Measurements from ENCODE around the gene CAPN5. TPM values are rescaled to one million over a fixed set of nuclear protein-coding genes. Genes with fewer than 3 reads are reported as not detected.

The CAPN5 gene
- total and polyA plus RNA-seq, 10 of the 15 experiments (the other 5 are each of a cell fraction or from before 2014, with no cell fraction given): 0.02 to 0.33 (median 0.07) TPM; not detected in 3

DNA sequence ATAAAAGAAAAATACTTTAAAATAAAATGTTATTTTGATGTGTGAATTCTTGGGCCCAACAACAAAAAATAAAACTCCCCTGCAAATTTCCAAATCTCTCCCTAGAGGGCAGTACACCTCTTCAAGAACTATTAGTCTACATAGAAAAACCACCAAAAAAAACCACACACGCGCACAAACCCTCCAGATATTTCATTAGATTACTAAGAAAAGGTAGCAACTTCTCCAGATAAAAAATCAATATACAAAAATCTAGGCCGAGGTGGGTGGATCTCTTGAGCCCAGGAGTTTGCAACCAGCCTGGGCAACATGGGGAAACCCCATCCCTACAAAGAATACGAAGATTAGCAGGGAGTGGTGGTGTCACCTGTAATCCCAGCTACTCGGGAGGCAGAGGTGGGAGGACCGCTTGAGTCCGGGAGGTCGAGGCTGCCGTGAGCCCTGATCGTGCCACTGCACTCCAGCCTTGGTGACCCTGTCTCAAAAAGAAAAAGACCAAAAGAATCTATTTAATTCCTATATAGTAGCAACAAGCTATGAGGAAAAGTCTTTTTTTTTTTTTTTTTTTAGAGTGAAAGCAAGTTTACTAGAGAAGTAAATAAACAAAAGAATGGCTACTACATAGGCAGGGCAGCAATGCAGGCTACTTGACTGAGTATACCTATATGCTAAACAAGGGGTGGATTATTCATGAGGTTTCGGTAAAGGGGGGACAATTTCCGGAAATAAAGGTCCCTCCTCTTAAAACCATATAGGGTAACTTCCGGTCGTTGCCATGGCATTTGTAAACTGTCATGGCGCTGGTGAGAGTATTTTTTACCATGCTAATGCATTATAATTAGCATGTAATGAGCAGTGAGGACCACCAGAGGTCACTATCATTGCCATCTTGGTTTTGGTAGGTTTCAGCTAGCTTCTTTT is 19.5 kb upstream of the CAPN5 start (continued):
- no peak for TF ChIP-seq SIX5 (IDR thresholded peaks at IDR 0.05; ENCODE audit: low read depth, low read length, severe bottlenecking)
- TF ChIP-seq TCF3 (IDR thresholded peaks at IDR 0.05; ENCODE audit: borderline replicate concordance, insufficient read depth, low read depth, low read length): no peak
- TF ChIP-seq PAX8 (IDR thresholded peaks at IDR 0.05): no peak
- TF ChIP-seq FOXK2 (IDR thresholded peaks at IDR 0.05): no peak
- TF ChIP-seq MXI1 (IDR thresholded peaks at IDR 0.05; ENCODE audit: low read depth, low read length): peak; percentile 91
- TF ChIP-seq HCFC1 (IDR thresholded peaks at IDR 0.05; ENCODE audit: low read length): no peak
- TF ChIP-seq PML (IDR thresholded peaks at IDR 0.05; ENCODE audit: low read length): no peak
- TF ChIP-seq RAD21 (IDR thresholded peaks at IDR 0.05; ENCODE audit: insufficient read depth, low read depth, low read length): peak; percentile 58
- TF ChIP-seq JUND (IDR thresholded peaks at IDR 0.05; ENCODE audit: low read depth, low read length): no peak
- TF ChIP-seq SUPT20H (IDR thresholded peaks at IDR 0.05; ENCODE audit: borderline replicate concordance, control insufficient read depth, low read depth, low read length): no peak
- TF ChIP-seq JUNB (IDR thresholded peaks at IDR 0.05): no peak
- TF ChIP-seq ZNF217 (IDR thresholded peaks at IDR 0.05): no peak
- TF ChIP-seq, protein P1, sequence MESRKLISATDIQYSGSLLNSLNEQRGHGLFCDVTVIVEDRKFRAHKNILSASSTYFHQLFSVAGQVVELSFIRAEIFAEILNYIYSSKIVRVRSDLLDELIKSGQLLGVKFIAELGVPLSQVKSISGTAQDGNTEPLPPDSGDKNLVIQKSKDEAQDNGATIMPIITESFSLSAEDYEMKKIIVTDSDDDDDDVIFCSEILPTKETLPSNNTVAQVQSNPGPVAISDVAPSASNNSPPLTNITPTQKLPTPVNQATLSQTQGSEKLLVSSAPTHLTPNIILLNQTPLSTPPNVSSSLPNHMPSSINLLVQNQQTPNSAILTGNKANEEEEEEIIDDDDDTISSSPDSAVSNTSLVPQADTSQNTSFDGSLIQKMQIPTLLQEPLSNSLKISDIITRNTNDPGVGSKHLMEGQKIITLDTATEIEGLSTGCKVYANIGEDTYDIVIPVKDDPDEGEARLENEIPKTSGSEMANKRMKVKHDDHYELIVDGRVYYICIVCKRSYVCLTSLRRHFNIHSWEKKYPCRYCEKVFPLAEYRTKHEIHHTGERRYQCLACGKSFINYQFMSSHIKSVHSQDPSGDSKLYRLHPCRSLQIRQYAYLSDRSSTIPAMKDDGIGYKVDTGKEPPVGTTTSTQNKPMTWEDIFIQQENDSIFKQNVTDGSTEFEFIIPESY (IDR thresholded peaks at IDR 0.05): peak; percentile 49; the same call in 1 of the 2 replicates
- TF ChIP-seq CBX5 (IDR thresholded peaks at IDR 0.05; ENCODE audit: low read depth): no peak
- peak; percentile 25; the same call in 1 of the 2 replicates for TF ChIP-seq NR2C1 (IDR thresholded peaks at IDR 0.05)
- TF ChIP-seq POU2F2 (IDR thresholded peaks at IDR 0.05; ENCODE audit: borderline replicate concordance, low read depth, low read length): peak; percentile 65; the same call in 1 of the 3 replicates
- TF ChIP-seq, protein P2, sequence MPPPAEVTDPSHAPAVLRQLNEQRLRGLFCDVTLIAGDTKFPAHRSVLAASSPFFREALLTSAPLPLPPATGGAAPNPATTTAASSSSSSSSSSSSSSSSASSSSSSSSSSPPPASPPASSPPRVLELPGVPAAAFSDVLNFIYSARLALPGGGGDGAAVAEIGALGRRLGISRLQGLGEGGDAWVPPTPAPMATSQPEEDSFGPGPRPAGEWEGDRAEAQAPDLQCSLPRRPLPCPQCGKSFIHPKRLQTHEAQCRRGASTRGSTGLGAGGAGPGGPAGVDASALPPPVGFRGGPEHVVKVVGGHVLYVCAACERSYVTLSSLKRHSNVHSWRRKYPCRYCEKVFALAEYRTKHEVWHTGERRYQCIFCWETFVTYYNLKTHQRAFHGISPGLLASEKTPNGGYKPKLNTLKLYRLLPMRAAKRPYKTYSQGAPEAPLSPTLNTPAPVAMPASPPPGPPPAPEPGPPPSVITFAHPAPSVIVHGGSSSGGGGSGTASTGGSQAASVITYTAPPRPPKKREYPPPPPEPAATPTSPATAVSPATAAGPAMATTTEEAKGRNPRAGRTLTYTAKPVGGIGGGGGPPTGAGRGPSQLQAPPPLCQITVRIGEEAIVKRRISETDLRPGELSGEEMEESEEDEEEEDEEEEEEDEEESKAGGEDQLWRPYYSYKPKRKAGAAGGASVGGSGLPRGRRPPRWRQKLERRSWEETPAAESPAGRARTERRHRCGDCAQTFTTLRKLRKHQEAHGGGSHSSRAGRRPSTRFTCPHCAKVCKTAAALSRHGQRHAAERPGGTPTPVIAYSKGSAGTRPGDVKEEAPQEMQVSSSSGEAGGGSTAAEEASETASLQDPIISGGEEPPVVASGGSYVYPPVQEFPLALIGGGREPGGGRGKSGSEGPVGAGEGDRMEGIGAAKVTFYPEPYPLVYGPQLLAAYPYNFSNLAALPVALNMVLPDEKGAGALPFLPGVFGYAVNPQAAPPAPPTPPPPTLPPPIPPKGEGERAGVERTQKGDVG (CRISPR knock-in tag; IDR thresholded peaks at IDR 0.05): no peak
- TF ChIP-seq RAD51 (IDR thresholded peaks at IDR 0.05): no peak
- TF ChIP-seq ZBTB40 (IDR thresholded peaks at IDR 0.05; ENCODE audit: borderline replicate concordance): peak; percentile 45; the same call in 1 of the 2 replicates
- no peak for TF ChIP-seq TAF1 (IDR thresholded peaks at IDR 0.05; ENCODE audit: borderline replicate concordance, low read depth, low read length)
- no peak for TF ChIP-seq HDAC6 (IDR thresholded peaks at IDR 0.05; ENCODE audit: unreplicated experiment)
